HepG2 (cell line): ENCODE measurements around the gene CREG2. TPM values are rescaled to one million over a fixed set of nuclear protein-coding genes. Genes with fewer than 3 reads are reported as not detected.

Source experiments
- BHLHE40 ChIP-seq: IDR thresholded peaks from 2 replicates; pipeline ENCODE4 v1.6.1; 2011; ENCODE audit warnings: low read length, improper control_type of control experiment
- HDAC2 ChIP-seq: sonication (generic); formaldehyde crosslinking; IDR thresholded peaks from 2 replicates; pipeline ENCODE4 v1.4.0; 2020; ENCODE audit warnings: missing genetic modification reagents
- KDM2A ChIP-seq: sonication (generic); formaldehyde crosslinking; IDR thresholded peaks from 2 replicates; pipeline ENCODE4 v1.4.0; 2020; ENCODE audit warnings: low read depth, missing genetic modification reagents, borderline replicate concordance
- NR2C2 ChIP-seq: sonication (generic); formaldehyde crosslinking; IDR thresholded peaks from 2 replicates; pipeline ENCODE4 v1.4.0; 2020; ENCODE audit warnings: missing genetic modification reagents, mild to moderate bottlenecking, moderate library complexity, borderline replicate concordance
- POGK ChIP-seq: sonication (generic); formaldehyde crosslinking; conservative IDR thresholded peaks from 2 replicates; pipeline ENCODE4 v1.8.0; 2022; ENCODE audit warnings: mild to moderate bottlenecking, moderate library complexity, missing genetic modification reagents
- RARA ChIP-seq: IDR thresholded peaks from 2 replicates; pipeline ENCODE4 v1.6.1; 2016; ENCODE audit warnings: missing genetic modification reagents, missing compliant biosample characterization
- RBFOX2 ChIP-seq: fragments of 200-400 bp; formaldehyde crosslinking; IDR thresholded peaks from 2 replicates; pipeline ENCODE4 v1.6.1; 2017; ENCODE audit warnings: low read depth, mild to moderate bottlenecking, low read length
- REXO4 ChIP-seq: sonication (generic); formaldehyde crosslinking; IDR thresholded peaks from 2 replicates; pipeline ENCODE4 v1.8.0; 2022; ENCODE audit warnings: missing genetic modification reagents, mild to moderate bottlenecking, borderline replicate concordance
- SALL2 ChIP-seq: sonication (generic); formaldehyde crosslinking; IDR thresholded peaks from 2 replicates; pipeline ENCODE4 v1.8.1; 2023; ENCODE audit warnings: mild to moderate bottlenecking, missing genetic modification reagents, inconsistent platforms
- ZNF546 ChIP-seq: sonication (generic); formaldehyde crosslinking; conservative IDR thresholded peaks from 2 replicates; pipeline ENCODE4 v1.8.1; 2023; ENCODE audit warnings: mild to moderate bottlenecking, missing genetic modification reagents
- ZNF558 ChIP-seq: sonication (generic); formaldehyde crosslinking; IDR thresholded peaks from 2 replicates; pipeline ENCODE4 v1.9.0; 2022; ENCODE audit warnings: mild to moderate bottlenecking, missing genetic modification reagents, borderline replicate concordance
- ZNF619 ChIP-seq: sonication (generic); formaldehyde crosslinking; IDR thresholded peaks from 2 replicates; pipeline ENCODE4 v1.4.0; 2020; ENCODE audit warnings: mild to moderate bottlenecking, missing genetic modification reagents
- ZNF629 ChIP-seq: sonication (generic); formaldehyde crosslinking; conservative IDR thresholded peaks from 2 replicates; pipeline ENCODE4 v1.5.0; 2020; ENCODE audit warnings: missing genetic modification reagents
- ZNF704 ChIP-seq: sonication (generic); formaldehyde crosslinking; IDR thresholded peaks from 2 replicates; pipeline ENCODE4 v1.8.1; 2023; ENCODE audit warnings: mild to moderate bottlenecking, inconsistent platforms, moderate library complexity, missing genetic modification reagents, borderline replicate concordance
- ZNF766 ChIP-seq: sonication (generic); formaldehyde crosslinking; IDR thresholded peaks from 2 replicates; pipeline ENCODE4 v1.5.0; 2020; ENCODE audit warnings: missing genetic modification reagents, borderline replicate concordance
- ZSCAN25 ChIP-seq: sonication (generic); formaldehyde crosslinking; IDR thresholded peaks from 2 replicates; pipeline ENCODE4 v1.8.0; 2022; ENCODE audit warnings: mild to moderate bottlenecking, missing genetic modification reagents
- ZSCAN31 ChIP-seq: sonication (generic); formaldehyde crosslinking; IDR thresholded peaks from 2 replicates; pipeline ENCODE4 v1.5.0; 2020; ENCODE audit warnings: low read depth, mild to moderate bottlenecking, missing genetic modification reagents
- ZXDC ChIP-seq: sonication (generic); formaldehyde crosslinking; IDR thresholded peaks from 2 replicates; pipeline ENCODE4 v1.5.0; 2020; ENCODE audit warnings: mild to moderate bottlenecking, missing genetic modification reagents
- polyA plus RNA-seq, 8 experiments: library from polyadenylated mRNA; depleted of rRNA in 3 of 8; stranded (reverse) in 7 of 8; unstranded in 1 of 8; fragments of >200 nt; fragmentation: Illumina TruSeq in 4 of 8; extraction: Trizol in 4 of 8; gene quantifications; 2 replicates each; pipeline versions ENCODE4 v1.2.1 to v1.2.3, GENCODE V29; 2011 to 2016; ENCODE audit warnings: low read depth in 4 of 8, missing spikeins in 1 of 8, mixed read lengths in 1 of 8; ENCODE audit not compliant: insufficient read depth in 1 of 8
- total RNA-seq, 5 experiments: library from RNA; depleted of rRNA; stranded (reverse); fragments of >200 nt; fragmentation: Illumina TruSeq; extraction: Trizol; gene quantifications; 2 replicates each; pipeline ENCODE4 v1.2.3, GENCODE V29; 2016; ENCODE audit warnings: low read depth in 1 of 5
- TF ChIP-seq, protein P1 (sequence below): sonication (generic); formaldehyde crosslinking; IDR thresholded peaks from 2 replicates; pipeline ENCODE4 v1.4.0; 2020; ENCODE audit warnings: mild to moderate bottlenecking, missing genetic modification reagents, borderline replicate concordance
- TF ChIP-seq, protein P2 (sequence below): sonication (generic); formaldehyde crosslinking; IDR thresholded peaks from 2 replicates; pipeline ENCODE4 v1.8.0; 2022; ENCODE audit warnings: mild to moderate bottlenecking, missing genetic modification reagents, borderline replicate concordance

The CREG2 gene
- total and polyA plus RNA-seq, 2 of the 13 experiments (the other 11 are each of a cell fraction or from before 2014, with no cell fraction given): 0.18 to 0.26 TPM

DNA sequence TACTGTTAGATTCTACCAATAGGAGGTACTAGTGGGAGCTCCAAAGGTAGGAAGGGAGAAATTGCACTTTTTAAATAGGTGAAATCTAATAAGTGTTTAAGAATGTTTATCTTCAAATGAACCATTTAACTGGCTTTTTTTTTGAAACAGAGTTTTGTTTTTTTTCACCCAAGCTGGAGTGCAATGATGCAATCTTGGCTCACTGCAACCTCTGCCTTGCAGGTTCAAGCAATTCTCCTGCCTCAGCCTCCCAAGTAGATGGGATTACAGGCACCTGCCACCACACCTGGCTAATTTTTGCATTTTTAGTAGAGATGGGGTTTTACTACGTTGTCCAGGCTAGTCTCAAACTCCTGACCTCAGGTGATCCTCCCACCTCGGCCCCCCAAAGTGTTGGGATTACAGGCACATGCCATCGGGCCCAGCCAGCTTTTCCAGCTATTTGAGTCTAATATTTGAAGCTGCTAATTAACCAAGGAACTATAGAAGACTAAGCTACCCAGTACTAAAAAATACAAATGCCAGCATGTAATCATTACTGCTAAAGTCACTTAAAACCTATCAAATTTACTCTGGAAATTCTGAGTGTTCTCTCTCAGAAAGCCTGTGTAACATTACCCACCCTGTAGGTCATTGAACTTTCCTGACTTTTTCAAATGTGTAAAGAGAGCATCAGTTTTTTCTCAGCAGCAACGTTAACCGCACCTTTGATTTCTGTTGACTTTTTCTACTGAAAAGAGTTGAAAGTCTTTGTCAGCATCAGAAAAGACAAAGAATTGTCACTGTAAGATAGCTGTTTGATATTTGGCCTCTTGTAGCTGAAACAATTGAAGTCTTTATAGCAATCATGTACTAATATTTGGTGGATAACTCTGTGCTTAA, 54.2 kb downstream of the CREG2 start (continued):
- TF ChIP-seq POGK: no peak
- TF ChIP-seq REXO4 (CRISPR knock-in tag): no peak
- TF ChIP-seq HDAC2 (CRISPR knock-in tag): peak; percentile 79
- no peak for TF ChIP-seq ZNF546 (CRISPR knock-in tag)
- TF ChIP-seq, protein P1, sequence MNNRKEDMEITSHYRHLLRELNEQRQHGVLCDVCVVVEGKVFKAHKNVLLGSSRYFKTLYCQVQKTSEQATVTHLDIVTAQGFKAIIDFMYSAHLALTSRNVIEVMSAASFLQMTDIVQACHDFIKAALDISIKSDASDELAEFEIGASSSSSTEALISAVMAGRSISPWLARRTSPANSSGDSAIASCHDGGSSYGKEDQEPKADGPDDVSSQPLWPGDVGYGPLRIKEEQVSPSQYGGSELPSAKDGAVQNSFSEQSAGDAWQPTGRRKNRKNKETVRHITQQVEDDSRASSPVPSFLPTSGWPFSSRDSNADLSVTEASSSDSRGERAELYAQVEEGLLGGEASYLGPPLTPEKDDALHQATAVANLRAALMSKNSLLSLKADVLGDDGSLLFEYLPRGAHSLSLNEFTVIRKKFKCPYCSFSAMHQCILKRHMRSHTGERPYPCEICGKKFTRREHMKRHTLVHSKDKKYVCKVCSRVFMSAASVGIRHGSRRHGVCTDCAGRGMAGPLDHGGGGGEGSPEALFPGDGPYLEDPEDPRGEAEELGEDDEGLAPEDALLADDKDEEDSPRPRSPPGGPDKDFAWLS: no peak
- no peak for TF ChIP-seq SALL2
- TF ChIP-seq ZNF558: no peak
- TF ChIP-seq ZNF704 (CRISPR knock-in tag): no peak
- 0 out of 2 replicates have a peak, but pooled peaks have one; percentile 35 for TF ChIP-seq ZSCAN31 (CRISPR knock-in tag)
- no peak for TF ChIP-seq ZNF629 (CRISPR knock-in tag)
- TF ChIP-seq, protein P2, sequence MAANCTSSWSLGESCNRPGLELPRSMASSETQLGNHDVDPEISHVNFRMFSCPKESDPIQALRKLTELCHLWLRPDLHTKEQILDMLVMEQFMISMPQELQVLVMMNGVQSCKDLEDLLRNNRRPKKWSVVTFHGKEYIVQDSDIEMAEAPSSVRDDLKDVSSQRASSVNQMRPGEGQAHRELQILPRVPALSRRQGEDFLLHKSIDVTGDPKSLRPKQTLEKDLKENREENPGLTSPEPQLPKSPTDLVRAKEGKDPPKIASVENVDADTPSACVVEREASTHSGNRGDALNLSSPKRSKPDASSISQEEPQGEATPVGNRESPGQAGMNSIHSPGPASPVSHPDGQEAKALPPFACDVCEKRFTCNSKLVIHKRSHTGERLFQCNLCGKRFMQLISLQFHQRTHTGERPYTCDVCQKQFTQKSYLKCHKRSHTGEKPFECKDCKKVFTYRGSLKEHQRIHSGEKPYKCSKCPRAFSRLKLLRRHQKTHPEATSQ (CRISPR knock-in tag): no peak
- TF ChIP-seq ZNF619: no peak
- TF ChIP-seq ZXDC (CRISPR knock-in tag): no peak
- no peak for TF ChIP-seq ZSCAN25 (CRISPR knock-in tag)
- peak; percentile 85 for TF ChIP-seq RARA
- TF ChIP-seq ZNF766 (CRISPR knock-in tag): no peak
- no peak for TF ChIP-seq BHLHE40
- TF ChIP-seq NR2C2 (CRISPR knock-in tag): no peak
- TF ChIP-seq KDM2A (CRISPR knock-in tag): no peak
- no peak for TF ChIP-seq RBFOX2
